ENCODE measurements around the gene SETSIP. TPM values are rescaled to one million over a fixed set of nuclear protein-coding genes. Genes with fewer than 3 reads are reported as not detected.

SETSIP gene
- total RNA-seq, 2 experiments from 2014 or later: not detected

DNA sequence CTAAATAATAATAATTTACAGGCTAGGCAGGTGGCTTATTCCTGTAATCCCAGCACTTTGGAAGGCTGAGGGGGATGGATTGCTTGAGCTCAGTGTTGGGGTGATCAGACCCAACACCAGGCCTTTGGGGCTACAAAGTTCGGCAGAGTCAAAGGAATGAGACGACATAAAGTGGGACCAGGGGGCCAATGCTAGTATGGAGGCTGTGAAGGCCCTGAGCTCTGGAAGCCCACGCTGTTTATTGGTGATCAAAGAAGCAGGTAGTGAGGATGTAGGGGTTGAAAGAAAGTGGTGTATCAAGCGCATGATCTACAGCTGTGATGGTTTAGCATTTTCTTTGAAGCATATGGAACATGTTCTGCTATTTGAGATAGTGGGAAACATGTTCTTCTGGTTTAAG, 10.5 kb upstream of the SETSIP start:
- peaks cover 5% of the 10 kb centered on the region for H3K9me3 Mint-ChIP-seq
- H3K36me3 ChIP-seq (ENCODE audit: insufficient read depth, low read length): no peaks in the 10 kb centered on the region
- no peak overlapping the region for H3K27ac ChIP-seq (ENCODE audit: low read depth in 1 of 2, low read length in 2 of 2)
- ATAC-seq (ENCODE audit: poor library complexity) (no peak), DNase-seq (no peak)
- CTCF ChIA-PET: no interaction called here
- no peak overlapping the region for H3K4me3 Mint-ChIP-seq
- H3K27me3 Mint-ChIP-seq: no peaks in the 10 kb centered on the region
- H3K4me1 ChIP-seq (ENCODE audit: insufficient read depth, low read length): peaks cover 8% of the 10 kb centered on the region
- H3K4me1 Mint-ChIP-seq (ENCODE audit: low read depth): peaks cover 18% of the 10 kb centered on the region
- no peak overlapping the region for H3K27ac Mint-ChIP-seq
- H3K36me3 Mint-ChIP-seq (ENCODE audit: low read depth): peaks cover 34% of the 10 kb centered on the region
- peaks cover 15 to 16% of the 10 kb centered on the region in 2 experiments for H3K9me3 ChIP-seq (ENCODE audit: control insufficient read depth in 1 of 2, insufficient read depth in 1 of 2, low read length in 2 of 2)
- no peak for TF ChIP-seq CTCF (IDR thresholded peaks at IDR 0.05)
- intact Hi-C loops (cut with DNase I, micrococcal nuclease): loop anchor here in 1 of 2 experiments (10.0 kb wide), 1 partner anchor 581 kb away; the partner anchor contains the start of gene CDC7
- POLR2A ChIA-PET: no interaction called here
- no peak overlapping the region for H3K4me3 ChIP-seq (ENCODE audit: low read length)
- no peaks in the 10 kb centered on the region for H3K27me3 ChIP-seq (ENCODE audit: control insufficient read depth in 1 of 2, insufficient read depth in 2 of 2, low read length in 2 of 2)

DNA sequence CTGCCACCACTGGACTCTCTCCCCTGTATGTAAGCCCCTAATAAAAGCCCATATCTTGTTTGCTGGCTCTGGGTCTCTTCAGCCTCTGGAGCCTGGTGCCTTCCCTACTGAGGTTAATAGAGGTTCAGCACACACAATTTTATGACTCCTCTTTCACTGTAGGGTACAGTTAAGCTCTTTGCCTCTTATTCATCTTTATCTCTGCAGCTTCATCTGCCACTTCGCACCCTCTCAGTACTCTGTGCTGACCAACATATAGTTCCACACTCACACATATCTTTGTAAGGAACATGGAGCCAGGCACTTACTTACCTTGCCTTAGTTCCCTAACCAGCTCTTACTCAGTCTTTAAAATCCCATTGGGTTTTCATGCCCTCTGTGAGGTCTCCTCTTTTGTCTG, 9.4 kb upstream of the SETSIP start:
- DNase-seq (no peak), ATAC-seq (ENCODE audit: poor library complexity) (no peak)
- H3K27ac Mint-ChIP-seq: no peak overlapping the region
- H3K4me3 ChIP-seq (ENCODE audit: low read length): no peak overlapping the region
- peaks cover 8% of the 10 kb centered on the region for H3K4me1 ChIP-seq (ENCODE audit: insufficient read depth, low read length)
- H3K27ac ChIP-seq (ENCODE audit: low read depth in 1 of 2, low read length in 2 of 2): no peak overlapping the region
- H3K4me1 Mint-ChIP-seq (ENCODE audit: low read depth): peaks cover 25% of the 10 kb centered on the region
- H3K27me3 ChIP-seq (ENCODE audit: control insufficient read depth in 1 of 2, insufficient read depth in 2 of 2, low read length in 2 of 2): no peaks in the 10 kb centered on the region
- CTCF ChIA-PET: no interaction called here
- peaks cover 15 to 16% of the 10 kb centered on the region in 2 experiments for H3K9me3 ChIP-seq (ENCODE audit: control insufficient read depth in 1 of 2, insufficient read depth in 1 of 2, low read length in 2 of 2)
- no peak overlapping the region for H3K4me3 Mint-ChIP-seq
- no peak for TF ChIP-seq CTCF (IDR thresholded peaks at IDR 0.05)
- H3K9me3 Mint-ChIP-seq: peaks cover 5% of the 10 kb centered on the region
- POLR2A ChIA-PET: no interaction called here
- peaks cover 36% of the 10 kb centered on the region for H3K36me3 Mint-ChIP-seq (ENCODE audit: low read depth)
- intact Hi-C loops (cut with DNase I, micrococcal nuclease): loop anchor here in 1 of 2 experiments (5.0 to 10.0 kb wide), 3 partner anchors 213 to 748 kb away; partner anchors contain the start of genes CDC7, GLMN, RPAP2 and RPL5
- H3K36me3 ChIP-seq (ENCODE audit: insufficient read depth, low read length): no peaks in the 10 kb centered on the region
- H3K27me3 Mint-ChIP-seq: no peaks in the 10 kb centered on the region

DNA sequence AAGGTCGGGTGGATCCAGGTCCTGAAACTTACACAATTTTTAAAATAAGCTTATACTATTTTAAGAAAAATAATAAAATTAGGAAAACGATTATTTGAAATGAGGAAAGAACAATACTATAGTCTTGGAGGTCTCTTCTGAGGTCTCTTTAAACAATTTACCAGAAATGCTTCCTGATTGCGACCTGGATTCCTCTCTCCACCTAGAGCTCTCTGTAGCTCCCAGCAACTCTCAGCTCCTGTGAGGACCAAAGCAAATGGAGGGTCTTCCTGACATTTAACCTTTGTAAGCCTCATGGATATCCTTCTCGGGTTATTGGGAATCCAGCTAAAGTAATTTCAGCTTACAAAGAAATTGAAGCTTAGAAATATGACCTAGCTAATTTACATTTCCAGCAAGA, 5.8 kb upstream of the SETSIP start:
- intact Hi-C loops (cut with DNase I, micrococcal nuclease): loop anchor here in 1 of 2 experiments (5.0 to 10.0 kb wide), 3 partner anchors 216 to 751 kb away; partner anchors contain the start of genes CDC7, GLMN, RPAP2 and RPL5
- ATAC-seq (ENCODE audit: poor library complexity) (no peak), DNase-seq (no peak)
- peak overlapping the region; percentile 94 for H3K4me3 Mint-ChIP-seq
- H3K4me1 Mint-ChIP-seq (ENCODE audit: low read depth): peaks cover 25% of the 10 kb centered on the region
- Histone ChIP-seq H3K27ac (ENCODE audit: low read depth in 1 of 2, low read length in 2 of 2) (peak overlapping the region in 1 of 2 donors; percentile 23), H3K36me3 (ENCODE audit: insufficient read depth, low read length) (no peaks in the 10 kb centered on the region), H3K4me1 (ENCODE audit: insufficient read depth, low read length) (peaks cover 8% of the 10 kb centered on the region), H3K9me3 (ENCODE audit: control insufficient read depth in 1 of 2, insufficient read depth in 1 of 2, low read length in 2 of 2) (peaks cover 6 to 10% of the 10 kb centered on the region in 2 experiments), H3K27me3 (ENCODE audit: control insufficient read depth in 1 of 2, insufficient read depth in 2 of 2, low read length in 2 of 2) (no peaks in the 10 kb centered on the region), H3K4me3 (ENCODE audit: low read length) (peak overlapping the region; percentile 69)
- ChIA-PET POLR2A (interaction anchor here (0.5 to 1.4 kb wide), 9 partner anchors 11 to 1069 kb away, joined by 3 to 4 read pairs (median 3); partner anchors contain the start of genes GFI1, GLMN and ZNF644), CTCF (no interaction called here)
- no peaks in the 10 kb centered on the region for H3K27me3 Mint-ChIP-seq
- H3K9me3 Mint-ChIP-seq: peaks cover 3% of the 10 kb centered on the region
- H3K27ac Mint-ChIP-seq: peak overlapping the region; percentile 94
- peaks cover 23% of the 10 kb centered on the region for H3K36me3 Mint-ChIP-seq (ENCODE audit: low read depth)
- no peak for TF ChIP-seq CTCF (IDR thresholded peaks at IDR 0.05)
